Hepatocyte (in vitro differentiated cells): ENCODE measurements around the gene NEK10.

Experiments
- CTCF ChIP-seq: fragments of 200-600 bp; sonication (generic); IDR thresholded peaks from 2 replicates; pipeline ENCODE4 v1.5.1; 2016; ENCODE audit warnings: antibody characterized with exemption, mild to moderate bottlenecking; ENCODE audit not compliant: poor library complexity
- EZH2 ChIP-seq: fragments of 200-600 bp; sonication (generic); IDR thresholded peaks from 2 replicates; pipeline ENCODE4 v1.6.1; 2016; ENCODE audit warnings: antibody characterized with exemption, mild to moderate bottlenecking, borderline replicate concordance
- EZH2phosphoT487 ChIP-seq: fragments of 200-600 bp; sonication (generic); IDR thresholded peaks from one replicate; pipeline ENCODE4 v1.6.1; 2018; ENCODE audit warnings: antibody characterized with exemption, mild to moderate bottlenecking, low read depth, moderate library complexity; ENCODE audit not compliant: unreplicated experiment, severe bottlenecking

GRCh38 chr3:27095553-27096222 lies 273.5 kb downstream of the NEK10 start:
- TF ChIP-seq CTCF = no peak
- no peak for TF ChIP-seq EZH2
- no peak for TF ChIP-seq EZH2phosphoT487
